WI38 (cell line): ENCODE measurements around the gene KRT86.
"Not testable (repeated sequence)": the region's sequence is repeated elsewhere in the genome, so short reads cannot be mapped to it uniquely, and the experiment has no call there.

Experiments used
- H3K4me3 ChIP-seq: 2 replicates; pipeline ENCODE4 v1.5.1; 2011; ENCODE audit warnings: low read depth, mild to moderate bottlenecking, control low read depth, low read length
- TF ChIP-seq, protein P1 (sequence below): IDR thresholded peaks from 2 replicates; pipeline ENCODE4 v1.5.1; 2012; ENCODE audit warnings: low read depth, mild to moderate bottlenecking, control low read depth, low read length

KRT86 gene

DNA sequence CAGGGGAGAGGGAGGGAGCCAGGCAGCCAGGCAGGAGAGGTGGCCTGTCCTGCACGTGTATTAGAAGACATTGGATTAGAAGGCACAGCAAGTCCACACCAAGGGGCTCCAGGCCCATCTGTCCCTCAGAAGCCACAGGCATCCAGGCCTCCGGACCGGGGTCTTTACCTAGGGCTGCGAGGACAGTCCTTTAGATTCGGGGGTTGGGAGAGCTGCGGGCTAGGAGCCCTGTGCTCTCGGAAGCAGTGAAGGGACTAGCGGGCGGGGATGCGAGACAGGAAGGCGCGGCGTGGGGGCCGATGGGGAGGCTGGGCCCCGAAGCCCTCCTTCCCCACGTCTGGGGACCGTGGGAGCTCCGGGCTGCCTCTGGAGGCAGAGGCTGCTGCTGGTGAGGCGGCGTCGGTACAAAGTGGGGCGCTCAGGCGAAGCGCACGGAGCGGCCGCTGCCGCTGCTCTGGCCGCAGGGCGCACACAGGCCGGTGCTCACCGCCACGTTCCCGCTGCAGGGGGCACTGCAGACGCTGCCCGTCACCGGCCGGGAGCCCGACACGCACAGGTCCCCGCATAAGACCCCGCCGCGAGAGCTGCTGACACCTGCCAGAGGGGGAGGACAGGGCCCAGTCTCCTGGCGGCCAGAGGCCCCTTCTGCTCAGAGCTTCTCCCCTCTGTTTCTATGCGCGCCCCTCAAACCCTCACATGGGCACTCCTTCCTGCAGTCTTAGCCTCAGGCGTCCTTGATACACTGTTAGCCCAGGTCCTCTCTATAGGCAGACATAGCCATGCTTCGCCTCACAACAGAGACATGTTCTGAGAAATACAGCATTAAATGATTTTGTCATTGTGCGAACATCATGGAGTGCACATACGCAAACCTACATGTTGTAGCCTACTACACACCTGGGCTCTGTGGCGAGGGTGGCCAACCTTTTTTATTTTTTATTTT is 24.1 kb upstream of the KRT86 start:
- no peak overlapping the region for H3K4me3 ChIP-seq
- TF ChIP-seq, protein P1, sequence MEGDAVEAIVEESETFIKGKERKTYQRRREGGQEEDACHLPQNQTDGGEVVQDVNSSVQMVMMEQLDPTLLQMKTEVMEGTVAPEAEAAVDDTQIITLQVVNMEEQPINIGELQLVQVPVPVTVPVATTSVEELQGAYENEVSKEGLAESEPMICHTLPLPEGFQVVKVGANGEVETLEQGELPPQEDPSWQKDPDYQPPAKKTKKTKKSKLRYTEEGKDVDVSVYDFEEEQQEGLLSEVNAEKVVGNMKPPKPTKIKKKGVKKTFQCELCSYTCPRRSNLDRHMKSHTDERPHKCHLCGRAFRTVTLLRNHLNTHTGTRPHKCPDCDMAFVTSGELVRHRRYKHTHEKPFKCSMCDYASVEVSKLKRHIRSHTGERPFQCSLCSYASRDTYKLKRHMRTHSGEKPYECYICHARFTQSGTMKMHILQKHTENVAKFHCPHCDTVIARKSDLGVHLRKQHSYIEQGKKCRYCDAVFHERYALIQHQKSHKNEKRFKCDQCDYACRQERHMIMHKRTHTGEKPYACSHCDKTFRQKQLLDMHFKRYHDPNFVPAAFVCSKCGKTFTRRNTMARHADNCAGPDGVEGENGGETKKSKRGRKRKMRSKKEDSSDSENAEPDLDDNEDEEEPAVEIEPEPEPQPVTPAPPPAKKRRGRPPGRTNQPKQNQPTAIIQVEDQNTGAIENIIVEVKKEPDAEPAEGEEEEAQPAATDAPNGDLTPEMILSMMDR: no peak

DNA sequence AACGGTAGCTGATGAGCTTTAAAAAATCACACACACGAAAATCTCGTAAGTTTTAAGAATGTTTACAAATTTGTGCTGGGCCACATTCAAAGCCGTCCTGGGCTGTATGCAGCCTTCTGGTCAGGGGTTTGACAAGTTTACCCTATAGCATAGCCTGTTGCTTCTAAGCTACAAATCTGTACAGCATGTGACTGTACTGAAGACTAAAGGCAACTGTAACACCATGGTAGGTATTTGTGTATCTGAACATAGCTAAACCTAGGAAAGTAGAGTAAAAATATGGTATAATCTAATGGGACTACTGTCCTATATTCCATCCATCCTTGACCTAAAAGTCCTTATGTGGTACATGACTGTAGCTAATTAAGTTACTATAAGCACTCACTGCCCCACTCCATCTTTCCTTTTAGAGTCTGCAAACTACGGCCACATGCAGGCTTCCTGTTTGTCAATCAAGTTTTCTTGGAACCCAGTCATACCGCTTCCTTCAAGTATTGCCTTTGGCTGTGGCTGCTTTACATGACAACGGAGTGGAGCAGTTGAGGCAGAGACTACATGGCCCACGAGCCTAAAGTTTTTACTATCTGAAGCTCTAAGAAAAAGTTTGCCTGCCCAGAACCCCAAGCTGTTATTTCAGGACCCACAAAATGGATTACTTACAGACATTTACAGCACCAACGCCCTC is 22.9 kb upstream of the KRT86 start:
- no peak overlapping the region for H3K4me3 ChIP-seq
- TF ChIP-seq, protein P1: no peak

DNA sequence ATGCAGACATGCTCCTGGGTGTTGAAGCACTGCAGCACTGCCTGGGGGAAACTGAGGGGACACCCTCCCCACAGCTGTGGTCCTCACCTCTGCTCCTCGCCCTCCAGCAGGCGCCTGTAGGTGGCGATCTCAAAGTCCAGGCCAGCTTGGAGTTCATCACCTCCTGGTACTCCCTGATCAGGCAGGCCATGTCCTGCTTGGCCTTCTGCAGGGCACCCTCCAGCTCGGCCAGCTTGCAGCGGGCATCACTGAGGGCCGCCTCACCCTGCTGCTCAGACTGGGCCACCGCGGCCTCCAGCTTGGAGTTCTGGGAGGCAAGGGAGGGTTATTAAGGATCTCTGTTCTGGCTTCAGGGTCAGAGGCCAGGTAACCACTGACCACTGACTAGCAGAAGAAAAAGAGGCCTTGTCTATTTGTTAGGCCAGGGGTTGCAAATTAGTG is 22.2 kb upstream of the KRT86 start:
- not testable (repeated sequence) for H3K4me3 ChIP-seq

DNA sequence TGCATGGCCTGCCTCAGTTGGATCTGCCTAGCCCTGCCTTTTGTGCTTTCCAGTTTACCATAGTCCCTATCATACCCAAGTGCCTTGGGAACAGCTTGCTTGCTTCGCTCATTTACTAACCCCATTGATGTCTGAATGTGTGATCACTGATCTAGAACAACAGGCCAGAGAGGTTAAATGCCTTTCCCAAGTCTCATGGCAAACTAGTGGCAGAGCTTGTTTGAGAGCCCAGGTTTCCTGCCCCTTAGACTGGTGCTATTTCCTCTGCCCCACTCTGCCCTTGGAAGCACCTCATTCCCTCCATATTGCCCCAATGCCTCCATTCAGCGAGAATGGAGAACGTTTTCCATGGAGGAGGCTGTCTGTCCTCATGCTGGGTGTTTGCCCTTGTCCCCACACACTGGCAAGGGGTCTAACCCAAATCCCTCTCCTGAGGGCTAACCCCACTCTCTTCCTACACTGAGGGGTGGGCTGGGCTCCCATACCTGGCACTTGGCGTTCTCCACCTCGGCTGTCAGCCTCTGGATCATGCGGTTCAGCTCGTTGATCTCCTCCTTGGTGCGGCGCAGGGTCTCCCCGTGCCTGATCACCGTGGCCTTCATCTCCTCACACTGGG is 21.6 kb upstream of the KRT86 start:
- TF ChIP-seq, protein P1: no peak
- no peak overlapping the region for H3K4me3 ChIP-seq

DNA sequence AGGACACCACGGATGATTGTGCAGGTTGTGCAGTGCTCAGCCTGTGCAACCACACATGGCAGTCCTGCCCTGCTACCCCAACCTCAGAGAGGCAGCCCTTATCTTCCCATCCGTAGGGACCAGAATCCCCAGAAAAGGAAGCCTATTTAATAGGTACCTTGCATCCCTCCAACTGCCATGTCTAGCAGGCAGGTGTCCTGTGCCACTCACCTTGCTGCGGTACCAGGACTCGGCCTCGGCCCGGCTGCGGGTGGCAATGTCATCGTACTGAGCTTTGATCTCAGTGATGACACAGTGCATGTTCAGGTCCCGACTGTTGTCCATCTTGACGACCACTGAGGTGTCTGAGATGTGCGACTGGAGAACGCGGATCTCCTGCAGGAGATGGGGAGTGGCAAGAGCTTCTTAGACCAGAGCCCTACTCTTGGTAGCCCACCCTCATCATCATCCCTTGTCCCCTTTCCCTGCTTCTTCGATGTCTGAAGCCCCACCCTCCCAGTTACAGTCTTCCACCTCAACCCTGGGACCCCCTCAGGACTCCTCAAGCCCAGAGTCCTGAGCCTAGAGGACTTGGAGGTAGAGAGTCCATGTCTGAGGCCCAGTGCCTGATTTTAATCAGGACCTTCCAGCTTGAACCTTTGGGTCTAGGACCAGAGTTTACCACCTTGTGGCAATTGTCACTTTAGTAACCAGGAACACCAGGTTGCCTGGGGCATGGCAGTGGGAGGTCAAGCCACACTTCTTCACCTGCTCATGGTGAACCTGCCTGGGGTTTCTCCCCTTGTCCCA is 20.9 kb upstream of the KRT86 start:
- TF ChIP-seq, protein P1: no peak
- H3K4me3 ChIP-seq: no peak overlapping the region

DNA sequence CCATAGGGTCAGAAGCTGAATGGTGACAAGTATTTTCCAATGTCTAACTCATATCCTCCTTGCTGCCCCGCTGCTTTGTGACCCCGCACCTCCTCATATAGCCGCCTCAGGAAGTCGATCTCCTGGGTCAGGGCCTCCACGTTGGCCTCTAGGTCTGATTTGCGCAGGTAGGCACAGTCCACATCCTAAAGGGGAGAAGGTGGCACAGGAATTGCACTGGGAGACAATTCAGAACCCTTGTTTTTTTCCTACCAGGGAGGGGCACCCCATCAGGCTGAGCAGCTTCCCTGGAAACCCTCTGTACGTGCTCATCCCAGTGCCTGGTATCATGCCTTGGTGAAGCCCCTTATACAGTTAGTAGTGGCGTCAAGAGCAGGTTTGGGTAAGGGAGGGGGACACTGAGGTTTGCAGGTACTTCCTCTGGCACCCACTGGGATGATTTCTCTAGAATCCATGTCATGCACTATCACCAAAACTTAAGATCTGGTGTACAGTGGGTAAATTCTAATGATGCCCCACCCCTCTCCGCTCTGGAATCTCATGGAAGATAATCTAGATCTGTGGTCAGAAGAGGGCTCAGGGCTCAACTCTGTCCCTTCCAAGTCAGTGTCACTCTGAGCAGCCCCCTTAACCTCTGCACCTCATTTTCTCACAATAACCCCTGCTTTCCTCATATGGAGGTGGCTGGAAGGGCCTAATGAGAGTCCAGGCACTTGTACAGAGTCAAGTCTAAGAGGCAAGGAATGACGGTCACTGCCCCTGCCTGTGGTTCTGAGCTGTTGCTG is 20.1 kb upstream of the KRT86 start:
- H3K4me3 ChIP-seq: no peak overlapping the region
- TF ChIP-seq, protein P1: no peak
